ENCODE results near the gene APOBEC3F.
"Not testable (repeated sequence)": the region's sequence is repeated elsewhere in the genome, so short reads cannot be mapped to it uniquely, and the experiment has no call there.

APOBEC3F gene

GRCh38 chr22:39039306-39040126 lies 1.1 kb upstream of the APOBEC3F start:
- Mint-ChIP-seq H3K27me3 (no peaks in the 10 kb centered on the region), H3K9me3 (no peaks in the 10 kb centered on the region), H3K4me1 (peaks cover 52% of the 10 kb centered on the region), H3K27ac (peak overlapping the region; percentile 88), H3K36me3 (peaks cover 10% of the 10 kb centered on the region), H3K4me3 (peak overlapping the region; percentile 86)
- CTCF ChIA-PET, result no interaction called here
- no peak for DNase-seq

GRCh38 chr22:39040155-39040537 lies 518 bp upstream of the APOBEC3F start:
- peaks cover 57% of the 10 kb centered on the region for H3K4me1 Mint-ChIP-seq
- H3K27me3 Mint-ChIP-seq, CTCF ChIA-PET: not testable (repeated sequence)

DNA sequence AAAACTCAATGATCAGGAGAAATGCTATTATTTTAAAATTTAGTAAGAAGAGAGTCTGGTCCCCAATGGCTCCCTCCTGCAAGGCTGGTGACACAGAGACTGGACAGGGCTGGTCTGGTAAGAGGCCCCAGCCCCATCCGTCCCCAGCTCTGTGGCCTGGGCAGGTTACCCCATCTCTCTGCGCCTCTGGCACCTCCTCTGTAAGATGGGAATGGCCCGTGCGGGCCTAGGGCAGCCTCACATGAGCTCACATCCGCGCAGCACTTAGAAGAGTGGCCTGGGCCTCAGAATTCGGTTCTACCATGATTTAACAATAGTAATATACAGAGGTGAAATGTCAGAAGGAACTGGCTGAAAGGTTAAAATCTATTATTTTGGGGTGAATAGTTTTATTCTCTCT lies 1.2 kb downstream of the APOBEC3F start:
- Mint-ChIP-seq H3K9me3 (no peaks in the 10 kb centered on the region), H3K27ac (peak overlapping the region; percentile 89), H3K4me1 (peaks cover 56% of the 10 kb centered on the region), H3K27me3 (no peaks in the 10 kb centered on the region), H3K36me3 (peaks cover 27% of the 10 kb centered on the region), H3K4me3 (peak overlapping the region; percentile 86)
- CTCF ChIA-PET, result interaction anchor here (0.6 kb wide), 1 partner anchor 171 kb away, joined by 3 read pairs; no protein-coding TSS in a partner anchor
- no peak for DNase-seq

More at GRCh38 chr22:39040155-39040537, 518 bp upstream of the APOBEC3F start:
- Mint-ChIP-seq H3K4me3 (peak overlapping the region; percentile 86), H3K36me3 (peaks cover 15% of the 10 kb centered on the region), H3K27ac (peak overlapping the region; percentile 88)
- DNase-seq, H3K9me3 Mint-ChIP-seq: not testable (repeated sequence)

GRCh38 chr22:39043063-39043462 lies 2.4 kb downstream of the APOBEC3F start:
- Mint-ChIP-seq H3K36me3 (peaks cover 31% of the 10 kb centered on the region), H3K27ac (peak overlapping the region; percentile 67), H3K4me1 (peaks cover 54% of the 10 kb centered on the region), H3K4me3 (peak overlapping the region; percentile 18)
- DNase-seq, H3K27me3 Mint-ChIP-seq, CTCF ChIA-PET, H3K9me3 Mint-ChIP-seq: not testable (repeated sequence)

DNA sequence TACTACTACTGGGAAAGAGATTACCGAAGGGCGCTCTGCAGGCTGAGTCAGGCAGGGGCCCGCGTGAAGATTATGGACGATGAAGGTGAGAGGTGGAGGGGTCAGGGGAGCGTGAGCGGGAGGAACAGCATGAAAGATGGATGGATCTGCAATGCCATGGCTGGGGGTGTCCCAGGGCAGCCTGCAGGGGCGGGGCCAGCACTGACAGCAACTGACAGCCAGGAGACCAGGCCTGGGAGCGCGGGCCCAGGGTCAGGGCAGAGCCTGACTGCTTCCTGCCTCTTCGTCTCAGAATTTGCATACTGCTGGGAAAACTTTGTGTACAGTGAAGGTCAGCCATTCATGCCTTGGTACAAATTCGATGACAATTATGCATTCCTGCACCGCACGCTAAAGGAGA lies 4.5 kb downstream of the APOBEC3F start:
- H3K27ac Mint-ChIP-seq, DNase-seq, H3K27me3 Mint-ChIP-seq, H3K4me3 Mint-ChIP-seq, CTCF ChIA-PET, H3K9me3 Mint-ChIP-seq: not testable (repeated sequence)
- peaks cover 38% of the 10 kb centered on the region for H3K4me1 Mint-ChIP-seq
- peaks cover 31% of the 10 kb centered on the region for H3K36me3 Mint-ChIP-seq

- Mint-ChIP-seq H3K36me3 (peaks cover 23% of the 10 kb centered on the region), H3K4me1 (peaks cover 16% of the 10 kb centered on the region)
- H3K4me3 Mint-ChIP-seq, H3K27me3 Mint-ChIP-seq, H3K9me3 Mint-ChIP-seq, DNase-seq, H3K27ac Mint-ChIP-seq, CTCF ChIA-PET: not testable (repeated sequence)
Measured at GRCh38 chr22:39049486-39049885, 8.8 kb downstream of the APOBEC3F start.

DNA sequence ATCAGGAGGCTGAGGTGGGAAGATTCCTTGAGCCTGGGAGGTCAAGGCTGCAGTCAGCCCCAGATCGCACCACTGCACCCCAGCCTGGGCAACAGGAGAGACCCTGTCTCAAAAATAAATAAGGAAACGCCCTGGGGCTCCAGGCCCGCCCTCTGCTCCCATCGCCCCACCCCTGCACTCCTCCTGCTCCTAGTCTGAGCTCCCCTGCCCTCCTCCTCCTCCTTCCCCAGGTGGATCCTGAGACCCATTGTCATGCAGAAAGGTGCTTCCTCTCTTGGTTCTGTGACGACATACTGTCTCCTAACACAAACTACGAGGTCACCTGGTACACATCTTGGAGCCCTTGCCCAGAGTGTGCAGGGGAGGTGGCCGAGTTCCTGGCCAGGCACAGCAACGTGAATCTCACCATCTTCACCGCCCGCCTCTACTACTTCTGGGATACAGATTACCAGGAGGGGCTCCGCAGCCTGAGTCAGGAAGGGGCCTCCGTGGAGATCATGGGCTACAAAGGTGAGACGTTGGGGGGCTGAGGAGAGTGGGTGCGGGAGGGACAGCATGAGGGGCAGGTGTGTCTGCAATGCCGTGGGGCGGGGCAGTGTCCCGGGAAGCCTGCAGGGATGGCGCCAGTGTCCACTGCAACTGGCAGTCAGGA lies 11.3 kb downstream of the APOBEC3F start:
- H3K4me1 Mint-ChIP-seq, H3K27me3 Mint-ChIP-seq, H3K9me3 Mint-ChIP-seq, H3K4me3 Mint-ChIP-seq, CTCF ChIA-PET, H3K27ac Mint-ChIP-seq, H3K36me3 Mint-ChIP-seq, DNase-seq: not testable (repeated sequence)

DNA sequence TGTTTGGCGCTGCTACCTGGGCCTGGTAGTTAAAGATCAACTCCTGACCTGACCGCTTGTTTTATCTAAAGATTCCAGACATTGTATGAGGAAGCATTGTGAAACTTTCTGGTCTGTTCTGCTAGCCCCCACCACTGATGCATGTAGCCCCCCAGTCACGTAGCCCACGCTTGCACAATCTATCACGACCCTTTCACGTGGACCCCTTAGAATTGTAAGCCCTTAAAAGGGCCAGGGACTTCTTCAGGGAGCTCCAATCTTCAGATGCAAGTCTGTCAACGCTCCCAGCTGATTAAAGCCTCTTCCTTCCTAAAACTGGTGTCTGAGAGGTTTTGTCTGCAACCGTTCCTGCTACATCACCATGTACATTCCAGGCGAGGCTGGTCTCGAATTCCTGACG lies 15.0 kb downstream of the APOBEC3F start:
- no peak for DNase-seq
- H3K27me3 Mint-ChIP-seq, result no peaks in the 10 kb centered on the region
- peaks cover 3% of the 10 kb centered on the region for H3K36me3 Mint-ChIP-seq
- no peaks in the 10 kb centered on the region for H3K9me3 Mint-ChIP-seq
- no peak overlapping the region for H3K4me3 Mint-ChIP-seq
- H3K27ac Mint-ChIP-seq, result no peak overlapping the region
- no peaks in the 10 kb centered on the region for H3K4me1 Mint-ChIP-seq
- CTCF ChIA-PET, result no interaction called here

DNA sequence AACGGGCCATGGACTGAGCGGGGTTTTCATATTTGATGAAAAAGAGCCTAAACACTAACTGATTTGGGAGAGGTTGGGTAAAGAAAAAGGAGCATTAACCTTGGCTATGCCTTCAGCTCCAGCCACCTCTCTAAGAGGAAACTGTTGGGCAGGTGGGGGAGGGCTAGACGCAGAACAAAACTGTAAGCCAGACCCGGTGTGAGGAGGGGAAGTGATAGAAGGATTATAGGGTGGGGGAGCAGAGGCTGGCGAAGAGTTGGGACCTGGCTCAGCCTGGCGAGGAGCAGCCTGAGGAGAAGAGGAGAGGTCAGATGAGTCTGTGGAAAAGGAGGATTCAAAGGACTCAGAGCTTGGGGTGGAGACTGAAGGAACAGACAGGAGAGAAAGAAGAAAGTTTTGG lies 20.6 kb downstream of the APOBEC3F start:
- DNase-seq, H3K9me3 Mint-ChIP-seq, H3K4me3 Mint-ChIP-seq, H3K4me1 Mint-ChIP-seq, H3K36me3 Mint-ChIP-seq, H3K27ac Mint-ChIP-seq, H3K27me3 Mint-ChIP-seq, CTCF ChIA-PET: not testable (repeated sequence)

GRCh38 chr22:39061951-39062350 lies 21.3 kb downstream of the APOBEC3F start:
- H3K36me3 Mint-ChIP-seq, H3K4me1 Mint-ChIP-seq, H3K4me3 Mint-ChIP-seq, DNase-seq, H3K27me3 Mint-ChIP-seq, H3K27ac Mint-ChIP-seq, H3K9me3 Mint-ChIP-seq, CTCF ChIA-PET: not testable (repeated sequence)

GRCh38 chr22:39063904-39064303 lies 23.2 kb downstream of the APOBEC3F start:
- H3K27ac Mint-ChIP-seq, H3K27me3 Mint-ChIP-seq, H3K4me1 Mint-ChIP-seq, DNase-seq, H3K9me3 Mint-ChIP-seq, H3K4me3 Mint-ChIP-seq, H3K36me3 Mint-ChIP-seq, CTCF ChIA-PET: not testable (repeated sequence)

DNA sequence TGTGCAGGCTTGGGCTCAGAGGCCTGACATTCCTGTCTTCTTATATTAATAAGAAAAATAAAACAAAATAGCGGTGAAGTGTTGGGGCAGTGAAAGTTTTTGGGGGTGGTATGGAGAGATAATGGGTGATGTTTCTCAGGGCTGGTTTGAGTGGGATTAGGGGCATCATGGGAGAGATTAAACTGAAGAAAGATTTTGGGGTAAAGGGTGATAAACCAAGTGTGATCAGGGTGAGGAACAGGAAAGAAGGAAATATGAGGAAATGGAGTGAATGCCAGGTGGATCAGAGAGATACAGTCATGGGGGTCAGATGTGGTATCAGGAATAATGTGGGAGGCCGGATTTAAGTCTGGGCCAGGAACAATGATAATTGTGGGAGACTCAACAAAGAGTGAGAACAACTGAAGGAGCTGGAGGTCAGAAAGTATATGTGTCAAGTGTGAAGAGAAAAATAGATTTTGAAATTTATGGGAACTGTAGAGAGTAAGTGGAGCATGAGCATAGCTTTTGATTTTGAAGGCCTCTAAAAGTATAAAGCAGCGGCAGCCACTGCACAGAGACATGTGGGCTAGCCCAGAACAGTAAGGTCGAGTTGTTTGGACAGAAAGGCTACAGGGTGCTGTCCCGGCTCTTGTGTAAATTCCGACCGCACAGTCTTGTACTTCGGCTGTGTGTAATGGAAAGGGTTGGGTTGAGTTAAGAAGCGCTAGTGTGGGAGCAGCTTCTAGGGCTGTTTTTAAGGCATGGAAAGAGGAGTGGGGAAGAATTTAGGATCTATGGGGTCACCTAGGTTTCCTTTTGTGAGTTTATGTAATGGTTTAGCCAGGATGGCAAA lies 26.0 kb downstream of the APOBEC3F start:
- DNase-seq, H3K9me3 Mint-ChIP-seq, H3K27ac Mint-ChIP-seq, H3K4me3 Mint-ChIP-seq, H3K36me3 Mint-ChIP-seq, H3K4me1 Mint-ChIP-seq: not testable (repeated sequence)
- peaks cover 13% of the 10 kb centered on the region for H3K27me3 Mint-ChIP-seq
- CTCF ChIA-PET, result interaction anchor here (0.6 kb wide), 1 partner anchor 1283 kb away, joined by 3 read pairs; no protein-coding TSS in a partner anchor

DNA sequence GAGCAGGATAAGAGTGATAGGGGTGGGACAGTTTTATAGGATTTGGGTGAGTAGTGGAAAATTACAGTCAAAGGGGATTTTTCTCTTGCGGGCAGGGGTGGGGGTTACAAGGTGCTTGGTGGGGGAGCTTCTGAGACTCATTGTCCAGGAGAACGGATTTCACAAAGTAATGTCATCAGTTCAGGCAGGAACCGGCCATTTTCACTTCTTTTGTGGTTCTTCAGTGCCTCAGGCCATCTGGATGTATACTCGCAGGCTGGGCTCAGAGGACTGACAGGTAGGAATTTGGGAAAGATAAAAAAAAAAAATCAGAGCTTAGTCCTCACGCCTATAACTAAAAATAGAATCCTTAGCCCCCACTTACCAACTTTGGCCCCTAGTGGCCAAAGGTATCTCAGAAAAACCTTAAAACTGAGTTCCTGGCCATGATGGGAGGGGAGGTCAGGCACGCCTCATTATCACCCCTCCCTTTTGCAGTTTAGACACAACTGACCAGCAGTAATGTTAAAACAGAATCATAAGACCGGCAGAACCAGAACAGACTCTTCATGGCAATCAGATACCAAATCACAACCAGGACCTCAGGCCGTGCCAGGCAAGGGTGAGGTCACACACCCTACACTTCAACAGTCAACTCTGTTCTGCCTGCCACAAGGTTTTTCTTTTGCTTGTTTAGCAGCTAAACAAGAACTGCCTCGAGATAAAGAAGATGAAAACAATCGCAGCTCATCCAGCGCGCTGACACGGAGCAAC lies 27.5 kb downstream of the APOBEC3F start:
- no peaks in the 10 kb centered on the region for H3K36me3 Mint-ChIP-seq
- H3K27ac Mint-ChIP-seq, result no peak overlapping the region
- H3K4me1 Mint-ChIP-seq, result peaks cover 3% of the 10 kb centered on the region
- H3K4me3 Mint-ChIP-seq, result no peak overlapping the region
- no peak for DNase-seq
- CTCF ChIA-PET, result interaction anchor here (0.6 to 1.2 kb wide), 2 partner anchors 9 to 881 kb away, joined by 3 to 5 read pairs; partner anchors contain the start of gene APOBEC3G
- no peaks in the 10 kb centered on the region for H3K9me3 Mint-ChIP-seq
- H3K27me3 Mint-ChIP-seq, result peaks cover 13% of the 10 kb centered on the region

DNA sequence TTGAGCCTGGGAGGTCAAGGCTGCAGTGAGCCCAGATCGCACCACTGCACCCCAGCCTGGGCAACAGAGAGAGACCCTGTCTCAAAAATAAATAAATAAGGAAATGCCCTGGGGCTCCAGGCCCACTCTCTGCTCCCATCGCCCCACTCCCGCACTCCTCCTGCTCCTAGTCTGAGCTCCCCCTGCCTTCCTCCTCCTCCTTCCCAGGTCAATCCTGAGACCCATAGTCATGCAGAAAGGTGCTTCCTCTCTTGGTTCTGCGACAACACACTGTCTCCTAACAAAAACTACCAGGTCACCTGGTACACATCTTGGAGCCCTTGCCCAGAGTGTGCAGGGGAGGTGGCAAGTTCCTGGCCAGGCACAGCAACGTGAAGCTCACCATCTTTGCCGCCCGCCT lies 29.5 kb downstream of the APOBEC3F start:
- H3K36me3 Mint-ChIP-seq, result no peaks in the 10 kb centered on the region
- no peak overlapping the region for H3K27ac Mint-ChIP-seq
- CTCF ChIA-PET, result no interaction called here
- no peak for DNase-seq
- H3K4me1 Mint-ChIP-seq, result peaks cover 6% of the 10 kb centered on the region
- H3K4me3 Mint-ChIP-seq, result no peak overlapping the region
- H3K27me3 Mint-ChIP-seq, result peaks cover 13% of the 10 kb centered on the region
- no peaks in the 10 kb centered on the region for H3K9me3 Mint-ChIP-seq
